ENCODE data around the gene KATNBL1.
"Not testable (repeated sequence)": the region's sequence is repeated elsewhere in the genome, so short reads cannot be mapped to it uniquely, and the experiment has no call there.

Gene KATNBL1

GRCh38 chr15:34209421-34210282 is at the start of gene KATNBL1:
KATNBL1 (minus strand) TSS chr15:34210096; CDS start chr15:34163676, 46,420 bp downstream.
- peak; percentile 60 for DNase-seq

- DNase-seq, result no peak
Observed at GRCh38 chr15:34259566-34259965, 49.7 kb upstream of the KATNBL1 start.

GRCh38 chr15:34258151-34258550 is 48.3 kb upstream of the KATNBL1 start:
- DNase-seq, result no peak

GRCh38 chr15:34252545-34252944 is 42.6 kb upstream of the KATNBL1 start:
- DNase-seq, result no peak

GRCh38 chr15:34248190-34248589 is 38.3 kb upstream of the KATNBL1 start:
- no peak for DNase-seq

GRCh38 chr15:34246276-34246976 is 36.5 kb upstream of the KATNBL1 start:
- no peak for DNase-seq

GRCh38 chr15:34243226-34243625 is 33.3 kb upstream of the KATNBL1 start:
- no peak for DNase-seq

GRCh38 chr15:34242331-34242710 is 32.4 kb upstream of the KATNBL1 start:
- DNase-seq, result no peak

- DNase-seq, result no peak
Observed at GRCh38 chr15:34241376-34242330, 31.8 kb upstream of the KATNBL1 start.

GRCh38 chr15:34240537-34240936 is 30.6 kb upstream of the KATNBL1 start:
- DNase-seq, result no peak

GRCh38 chr15:34239151-34239808 is 29.4 kb upstream of the KATNBL1 start:
- no peak for DNase-seq

GRCh38 chr15:34233614-34234013 is 23.7 kb upstream of the KATNBL1 start:
- DNase-seq, result no peak

GRCh38 chr15:34223904-34224596 is 14.2 kb upstream of the KATNBL1 start:
- DNase-seq, result no peak

- no peak for DNase-seq
Observed at GRCh38 chr15:34217587-34218225, 7.8 kb upstream of the KATNBL1 start.

- DNase-seq, result no peak
Observed at GRCh38 chr15:34216527-34217270, 6.8 kb upstream of the KATNBL1 start.

- no peak for DNase-seq
Observed at GRCh38 chr15:34214135-34214534, 4.2 kb upstream of the KATNBL1 start.

- no peak for DNase-seq
Observed at GRCh38 chr15:34213690-34214089, 3.8 kb upstream of the KATNBL1 start.

GRCh38 chr15:34206011-34206410 is 3.9 kb downstream of the KATNBL1 start:
- DNase-seq, result no peak

- no peak for DNase-seq
Observed at GRCh38 chr15:34203936-34204335, 6.0 kb downstream of the KATNBL1 start.

GRCh38 chr15:34203305-34203704 is 6.6 kb downstream of the KATNBL1 start:
- DNase-seq, result no peak

- DNase-seq, result not testable (repeated sequence)
Observed at GRCh38 chr15:34193272-34193671, 16.6 kb downstream of the KATNBL1 start.
